ENCODE data around the gene FYB1. TPM values are rescaled to one million over a fixed set of nuclear protein-coding genes. Genes with fewer than 3 reads are reported as not detected.

Gene FYB1
- total and polyA plus RNA-seq, 2 donors (not counting 1 experiment from before 2014, with no cell fraction given), result not detected

DNA sequence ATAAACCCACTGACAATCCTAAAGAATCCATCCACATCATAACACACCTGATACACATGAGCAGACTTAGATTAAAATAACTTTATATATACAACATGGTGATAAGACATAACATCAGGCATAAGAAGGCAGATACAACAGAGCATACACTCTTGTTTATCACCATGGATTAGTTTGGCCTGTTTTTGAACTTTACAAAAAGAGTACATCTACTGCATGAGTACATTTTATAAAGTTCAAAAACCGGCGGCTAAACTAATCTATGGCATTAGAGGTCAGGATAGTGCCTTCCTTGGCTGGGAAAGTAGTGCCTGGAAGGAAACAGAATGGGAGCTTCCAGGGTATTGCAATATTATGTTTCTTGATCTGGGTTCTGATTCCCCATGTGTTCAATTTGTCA, 160.3 kb downstream of the FYB1 start:
- no peak overlapping the region for H3K4me2 ChIP-seq (ENCODE audit: extremely low read depth, insufficient read depth, low read length)
- H3K4me3 ChIP-seq (replicated peaks in 1 of 4; ENCODE audit: control extremely low read depth in 1 of 4, insufficient read depth in 1 of 4, low read depth in 3 of 4, low read length in 4 of 4), result no peak overlapping the region
- H3K27me3 ChIP-seq (ENCODE audit: control insufficient read depth, insufficient read depth, low read length), result no peaks in the 10 kb centered on the region
- no peaks in the 10 kb centered on the region for H3K36me3 ChIP-seq (ENCODE audit: control insufficient read depth, insufficient read depth, low read length)
- TF ChIP-seq EZH2 (IDR thresholded peaks at IDR 0.05; ENCODE audit: low read length, missing control alignments), result no peak
- TF ChIP-seq, protein P1, sequence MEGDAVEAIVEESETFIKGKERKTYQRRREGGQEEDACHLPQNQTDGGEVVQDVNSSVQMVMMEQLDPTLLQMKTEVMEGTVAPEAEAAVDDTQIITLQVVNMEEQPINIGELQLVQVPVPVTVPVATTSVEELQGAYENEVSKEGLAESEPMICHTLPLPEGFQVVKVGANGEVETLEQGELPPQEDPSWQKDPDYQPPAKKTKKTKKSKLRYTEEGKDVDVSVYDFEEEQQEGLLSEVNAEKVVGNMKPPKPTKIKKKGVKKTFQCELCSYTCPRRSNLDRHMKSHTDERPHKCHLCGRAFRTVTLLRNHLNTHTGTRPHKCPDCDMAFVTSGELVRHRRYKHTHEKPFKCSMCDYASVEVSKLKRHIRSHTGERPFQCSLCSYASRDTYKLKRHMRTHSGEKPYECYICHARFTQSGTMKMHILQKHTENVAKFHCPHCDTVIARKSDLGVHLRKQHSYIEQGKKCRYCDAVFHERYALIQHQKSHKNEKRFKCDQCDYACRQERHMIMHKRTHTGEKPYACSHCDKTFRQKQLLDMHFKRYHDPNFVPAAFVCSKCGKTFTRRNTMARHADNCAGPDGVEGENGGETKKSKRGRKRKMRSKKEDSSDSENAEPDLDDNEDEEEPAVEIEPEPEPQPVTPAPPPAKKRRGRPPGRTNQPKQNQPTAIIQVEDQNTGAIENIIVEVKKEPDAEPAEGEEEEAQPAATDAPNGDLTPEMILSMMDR (conservative IDR thresholded peaks at IDR 0.05 in 1 of 2, IDR thresholded peaks at IDR 0.05 in 1 of 2; ENCODE audit: low read depth in 1 of 2, low read length in 2 of 2), result no peak
- no peaks in the 10 kb centered on the region for H3K4me1 ChIP-seq (ENCODE audit: control insufficient read depth, extremely low read depth, insufficient read depth, low read length)
- H4K20me1 ChIP-seq (ENCODE audit: control insufficient read depth, extremely low read depth, insufficient read depth, low read length), result no peaks in the 10 kb centered on the region
- H3K9me3 ChIP-seq (ENCODE audit: control insufficient read depth, insufficient read depth, low read depth, low read length), result no peaks in the 10 kb centered on the region
- no peak overlapping the region for H3K9ac ChIP-seq (ENCODE audit: insufficient read depth, low read length)
- H3K27ac ChIP-seq (ENCODE audit: insufficient read depth, low read length), result no peak overlapping the region
- no peak for DNase-seq (ENCODE audit: low read depth in 2 of 2)
- H2AFZ ChIP-seq (ENCODE audit: low read length), result no peak overlapping the region
- peaks cover 43% of the 10 kb centered on the region for H3K79me2 ChIP-seq (ENCODE audit: control insufficient read depth, insufficient read depth, low read length)

DNA sequence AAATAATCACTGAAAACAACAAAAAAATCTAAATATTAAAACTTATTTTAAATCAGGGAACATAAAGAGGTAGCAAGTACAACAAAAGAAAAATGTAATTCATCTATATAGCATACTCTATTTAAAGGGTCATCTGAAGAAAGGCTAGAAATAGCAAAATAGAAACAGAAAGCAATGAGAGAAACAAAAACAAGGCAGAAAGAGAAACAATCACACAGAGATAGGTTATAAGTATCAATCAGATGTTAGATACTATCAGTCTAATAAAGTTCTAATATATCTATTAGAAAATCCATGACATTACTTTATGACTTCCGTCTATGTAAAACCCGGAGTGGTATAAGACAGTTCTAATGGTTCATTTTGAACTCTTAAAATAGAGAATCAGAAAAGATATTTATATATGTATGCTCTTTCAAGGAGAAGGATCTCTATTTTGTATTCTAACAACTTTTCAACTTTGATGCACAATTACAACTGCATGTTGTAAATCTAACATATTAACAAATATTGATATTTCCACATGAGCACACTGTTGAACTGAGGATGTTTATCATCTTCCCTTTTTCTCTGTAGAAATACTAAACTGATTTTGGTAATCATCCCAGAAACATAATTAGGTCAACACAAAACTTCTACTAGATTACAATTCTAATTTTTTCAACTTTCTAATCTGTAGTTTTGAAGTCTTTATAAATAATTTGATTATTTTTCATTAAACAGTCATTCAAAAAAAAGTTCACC, 161.0 kb downstream of the FYB1 start:
- DNase-seq (ENCODE audit: low read depth in 2 of 2), result no peak
- H4K20me1 ChIP-seq (ENCODE audit: control insufficient read depth, extremely low read depth, insufficient read depth, low read length), result no peaks in the 10 kb centered on the region
- peak overlapping the region; percentile 62 for H3K4me2 ChIP-seq (ENCODE audit: extremely low read depth, insufficient read depth, low read length)
- H3K4me1 ChIP-seq (ENCODE audit: control insufficient read depth, extremely low read depth, insufficient read depth, low read length), result no peaks in the 10 kb centered on the region
- H3K9me3 ChIP-seq (ENCODE audit: control insufficient read depth, insufficient read depth, low read depth, low read length), result no peaks in the 10 kb centered on the region
- H3K79me2 ChIP-seq (ENCODE audit: control insufficient read depth, insufficient read depth, low read length), result peaks cover 40% of the 10 kb centered on the region
- no peaks in the 10 kb centered on the region for H3K36me3 ChIP-seq (ENCODE audit: control insufficient read depth, insufficient read depth, low read length)
- H3K9ac ChIP-seq (ENCODE audit: insufficient read depth, low read length), result no peak overlapping the region
- H2AFZ ChIP-seq (ENCODE audit: low read length), result no peak overlapping the region
- H3K27me3 ChIP-seq (ENCODE audit: control insufficient read depth, insufficient read depth, low read length), result no peaks in the 10 kb centered on the region
- H3K27ac ChIP-seq (ENCODE audit: insufficient read depth, low read length), result peak overlapping the region; percentile 52
- no peak for TF ChIP-seq EZH2 (IDR thresholded peaks at IDR 0.05; ENCODE audit: low read length, missing control alignments)
- TF ChIP-seq, protein P1 (conservative IDR thresholded peaks at IDR 0.05 in 1 of 2, IDR thresholded peaks at IDR 0.05 in 1 of 2; ENCODE audit: low read depth in 1 of 2, low read length in 2 of 2), result no peak
- peak overlapping the region; percentile 23 to 80 (median 51) for H3K4me3 ChIP-seq (replicated peaks in 1 of 4; ENCODE audit: control extremely low read depth in 1 of 4, insufficient read depth in 1 of 4, low read depth in 3 of 4, low read length in 4 of 4)

DNA sequence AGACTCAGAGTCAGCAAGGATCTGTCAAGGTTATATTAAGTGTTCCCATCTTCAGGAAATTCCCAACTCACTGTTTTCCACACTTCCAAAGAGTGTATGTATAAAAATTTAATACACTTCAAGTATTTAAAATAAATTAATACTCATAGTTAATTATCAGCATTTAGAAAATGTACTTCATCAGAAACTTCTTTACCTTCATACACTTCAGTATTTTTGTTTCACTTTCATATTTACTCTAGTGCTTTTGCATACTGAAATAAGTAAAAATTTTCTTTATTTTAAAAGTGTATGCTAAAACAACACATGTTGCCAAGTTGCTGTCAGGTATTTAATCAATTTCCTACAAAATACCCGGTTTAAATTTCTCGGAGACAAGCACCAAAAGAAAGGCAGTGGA, 161.6 kb downstream of the FYB1 start:
- peak overlapping the region; percentile 23 to 80 (median 51) for H3K4me3 ChIP-seq (replicated peaks in 1 of 4; ENCODE audit: control extremely low read depth in 1 of 4, insufficient read depth in 1 of 4, low read depth in 3 of 4, low read length in 4 of 4)
- TF ChIP-seq, protein P1 (conservative IDR thresholded peaks at IDR 0.05 in 1 of 2, IDR thresholded peaks at IDR 0.05 in 1 of 2; ENCODE audit: low read depth in 1 of 2, low read length in 2 of 2), result no peak
- TF ChIP-seq EZH2 (IDR thresholded peaks at IDR 0.05; ENCODE audit: low read length, missing control alignments), result no peak
- peaks cover 40% of the 10 kb centered on the region for H3K79me2 ChIP-seq (ENCODE audit: control insufficient read depth, insufficient read depth, low read length)

More for the DNA sequence above, 161.6 kb downstream of the FYB1 start:
- Histone ChIP-seq H3K27ac (ENCODE audit: insufficient read depth, low read length) (peak overlapping the region; percentile 52), H3K27me3 (ENCODE audit: control insufficient read depth, insufficient read depth, low read length) (no peaks in the 10 kb centered on the region), H2AFZ (ENCODE audit: low read length) (no peak overlapping the region), H3K36me3 (ENCODE audit: control insufficient read depth, insufficient read depth, low read length) (no peaks in the 10 kb centered on the region), H3K4me2 (ENCODE audit: extremely low read depth, insufficient read depth, low read length) (peak overlapping the region; percentile 62), H3K4me1 (ENCODE audit: control insufficient read depth, extremely low read depth, insufficient read depth, low read length) (no peaks in the 10 kb centered on the region), H3K9ac (ENCODE audit: insufficient read depth, low read length) (no peak overlapping the region), H3K9me3 (ENCODE audit: control insufficient read depth, insufficient read depth, low read depth, low read length) (no peaks in the 10 kb centered on the region), H4K20me1 (ENCODE audit: control insufficient read depth, extremely low read depth, insufficient read depth, low read length) (no peaks in the 10 kb centered on the region)
- peak; percentile 6 to 26 for DNase-seq (ENCODE audit: low read depth in 2 of 2)

Measured in fibroblast of lung (primary cell).